GM19193 (cell line): ENCODE measurements around the gene CC2D1A.
A peak's percentile ranks its signal among the peaks of the same experiment; 100 is the strongest.

Experiments
- POLR2A ChIP-seq: IDR thresholded peaks from 4 replicates; pipeline ENCODE4 v1.6.1; 2011; ENCODE audit not compliant: insufficient read depth, insufficient read length; ENCODE audit errors: extremely low read depth

CC2D1A gene

GRCh38 chr19:13872695-13873389, 33.2 kb upstream of the CC2D1A start:
- TF ChIP-seq POLR2A: no peak

GRCh38 chr19:13873834-13874515, 32.0 kb upstream of the CC2D1A start:
- TF ChIP-seq POLR2A: no peak

- no peak for TF ChIP-seq POLR2A
These were observed 30.2 kb upstream of the CC2D1A start for GRCh38 chr19:13875824-13876223.

GRCh38 chr19:13876834-13877233, 29.2 kb upstream of the CC2D1A start, which contains the start of gene NANOS3:
Gene NANOS3, plus strand, starts transcription at chr19:13877134. Its CDS starts 115 bp downstream, at chr19:13877249.
- no peak for TF ChIP-seq POLR2A

- TF ChIP-seq POLR2A: no peak
These were observed 28.7 kb upstream of the CC2D1A start for GRCh38 chr19:13877303-13877702.

GRCh38 chr19:13880059-13881043, 25.6 kb upstream of the CC2D1A start:
- peak; percentile 34 for TF ChIP-seq POLR2A

- no peak for TF ChIP-seq POLR2A
These were observed 24.7 kb upstream of the CC2D1A start for GRCh38 chr19:13881251-13881691.

GRCh38 chr19:13881692-13882418, 24.1 kb upstream of the CC2D1A start:
- no peak for TF ChIP-seq POLR2A

GRCh38 chr19:13882419-13882795, 23.6 kb upstream of the CC2D1A start:
- no peak for TF ChIP-seq POLR2A

GRCh38 chr19:13882836-13883235, 23.2 kb upstream of the CC2D1A start:
- TF ChIP-seq POLR2A: no peak

- TF ChIP-seq POLR2A: no peak
These were observed 22.4 kb upstream of the CC2D1A start for GRCh38 chr19:13883516-13884064.

- no peak for TF ChIP-seq POLR2A
These were observed 21.0 kb upstream of the CC2D1A start for GRCh38 chr19:13884726-13885591.

- TF ChIP-seq POLR2A: no peak
These were observed 20.1 kb upstream of the CC2D1A start for GRCh38 chr19:13885826-13886365.
